CD4-positive, alpha-beta memory T cell (primary cell): Measurements from ENCODE around the gene NAA25. TPM values are rescaled to one million over a fixed set of nuclear protein-coding genes. Genes with fewer than 3 reads are reported as not detected.

Experiments
- CTCF ChIA-PET: fragments of 350-600 bp; sonication (Branson Sonifier 250); formaldehyde crosslinking; loops from one replicate; lab custom pipeline; 2021; ENCODE audit warnings: inconsistent platforms; ENCODE audit not compliant: partially characterized antibody; lab: Charles Lee
- POLR2A ChIA-PET: fragments of 350-600 bp; sonication (Branson Sonifier 250); formaldehyde crosslinking; loops from one replicate; lab custom pipeline; 2021; ENCODE audit not compliant: partially characterized antibody; lab: Charles Lee
- DNase-seq, 5 donors: peaks; one replicate each; pipeline versions ENCODE4 v3.0.0 to v3.0.0-alpha.2; 2020 to 2022; ENCODE audit warnings: mixed read lengths in 1 of 5
- H3K27ac ChIP-seq: one replicate; pipeline ENCODE4 v1.7.0; 2013; ENCODE audit warnings: low read depth, low read length
- H3K27me3 ChIP-seq: 2 replicates; pipeline ENCODE4 v1.7.0; 2013; ENCODE audit warnings: mild to moderate bottlenecking, low read length, moderate library complexity; ENCODE audit not compliant: insufficient read depth
- H3K36me3 ChIP-seq: 2 replicates; pipeline ENCODE4 v1.7.0; 2013; ENCODE audit warnings: mild to moderate bottlenecking, low read length, moderate library complexity; ENCODE audit not compliant: insufficient read depth
- H3K4me1 ChIP-seq: 2 replicates; pipeline ENCODE4 v1.7.0; 2013; ENCODE audit warnings: mild to moderate bottlenecking, low read length, moderate library complexity; ENCODE audit not compliant: insufficient read depth
- H3K4me3 ChIP-seq, 2 donors: one replicate each; pipeline ENCODE4 v1.7.0; 2013; ENCODE audit warnings: low read length in 2 of 2, mild to moderate bottlenecking in 1 of 2
- H3K9me3 ChIP-seq, 2 donors: one replicate each; pipeline ENCODE4 v1.7.0; 2013; ENCODE audit warnings: low read length in 2 of 2, control low read depth in 1 of 2; ENCODE audit not compliant: control insufficient read depth in 1 of 2
- H3K27ac Mint-ChIP-seq, 7 donors: one replicate each; pipeline ENCODE4 v1.8.0; 2020 to 2021; ENCODE audit warnings: mixed read lengths in 7 of 7, mild to moderate bottlenecking in 6 of 7, inconsistent platforms in 3 of 7, moderate library complexity in 3 of 7
- H3K27me3 Mint-ChIP-seq, 2 donors: one replicate each; pipeline ENCODE4 v1.8.0; 2020 to 2021; ENCODE audit warnings: mixed read lengths in 2 of 2
- H3K36me3 Mint-ChIP-seq, 2 donors: one replicate each; pipeline ENCODE4 v1.8.0; 2020 to 2021; ENCODE audit warnings: mixed read lengths in 2 of 2, inconsistent platforms in 1 of 2, mild to moderate bottlenecking in 1 of 2
- H3K4me1 Mint-ChIP-seq, 4 donors: one replicate each; pipeline ENCODE4 v1.8.0; 2020 to 2021; ENCODE audit warnings: mixed read lengths in 4 of 4, mild to moderate bottlenecking in 1 of 4
- H3K4me3 Mint-ChIP-seq, 8 donors: one replicate each; pipeline ENCODE4 v1.8.0; 2020 to 2021; ENCODE audit warnings: mixed read lengths in 8 of 8, mild to moderate bottlenecking in 7 of 8, moderate library complexity in 6 of 8, inconsistent platforms in 3 of 8
- H3K9me3 Mint-ChIP-seq, 8 donors: one replicate each; pipeline ENCODE4 v1.8.0; 2020 to 2021; ENCODE audit warnings: mixed read lengths in 8 of 8, mild to moderate bottlenecking in 5 of 8, inconsistent platforms in 3 of 8, moderate library complexity in 1 of 8
- intact Hi-C: fragments of 100-400 bp; cut with micrococcal nuclease; formaldehyde crosslinking; loops from one replicate; pipeline ENCODE4 v1.15.1; 2023
- polyA plus RNA-seq, 2 donors: library from polyadenylated mRNA; unstranded; fragments of 300-500 nt; fragmentation: Illumina TruSeq; gene quantifications; one replicate each; pipeline ENCODE4 v1.2.3, GENCODE V29; 2021
- total RNA-seq, 2 experiments: library from RNA; stranded (reverse); gene quantifications; one replicate each; pipeline ENCODE4 v1.2.3, GENCODE V29; 2021

The NAA25 gene
- total and polyA plus RNA-seq, 4 experiments from 2014 or later: 8.5 to 35.3 (median 21.9) TPM

GRCh38 chr12:111991535-111991934 lies 117.0 kb downstream of the NAA25 start:
- peaks cover 5% of the 10 kb centered on the region for H3K36me3 ChIP-seq
- H3K4me1 ChIP-seq: peaks cover 63% of the 10 kb centered on the region
- DNase-seq: no peak
- intact Hi-C loops: no loop called here
- no peak overlapping the region for H3K27ac ChIP-seq
- H3K9me3 ChIP-seq: no peaks in the 10 kb centered on the region
- ChIA-PET POLR2A (interaction anchor here (0.9 to 9.3 kb wide), 4 partner anchors 11 to 41 kb away, joined by 4 to 344 read pairs (median 32); partner anchors contain the start of genes ERP29 and TMEM116), CTCF (interaction anchor here (0.8 to 3.5 kb wide), 5 partner anchors 11 to 47 kb away, joined by 3 to 20 read pairs (median 4); partner anchors contain the start of genes ERP29 and TMEM116)
- peaks cover 19 to 27% of the 10 kb centered on the region in 2 donors for H3K36me3 Mint-ChIP-seq
- H3K27ac Mint-ChIP-seq: peak overlapping the region; percentile 80 to 96 (median 91)
- H3K4me1 Mint-ChIP-seq: peaks cover 41 to 76% (median 60%) of the 10 kb centered on the region in 4 donors
- H3K4me3 Mint-ChIP-seq: peak overlapping the region in 7 of 8 donors; percentile 18 to 84 (median 49)
- H3K4me3 ChIP-seq: no peak overlapping the region
- H3K9me3 Mint-ChIP-seq: no peaks in the 10 kb centered on the region
- H3K27me3 Mint-ChIP-seq: no peaks in the 10 kb centered on the region
- H3K27me3 ChIP-seq: no peaks in the 10 kb centered on the region

DNA sequence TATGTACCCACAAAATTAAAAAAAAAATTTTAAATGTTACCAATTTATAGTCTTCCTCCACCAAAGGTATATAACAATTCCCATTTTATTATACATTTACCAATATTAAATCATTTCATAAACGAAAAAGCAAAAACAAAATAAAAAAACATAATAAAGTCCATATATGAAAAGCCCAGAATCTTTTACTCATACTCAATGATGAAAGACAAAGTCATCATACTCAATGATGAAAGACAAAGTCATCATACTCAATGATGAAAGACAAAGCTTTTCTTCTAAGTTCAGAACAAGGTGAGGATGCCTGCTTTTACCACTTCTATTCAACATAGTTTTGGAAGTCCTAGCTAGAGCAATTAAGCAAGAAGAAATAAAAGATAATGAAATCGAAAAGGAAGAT lies 123.8 kb downstream of the NAA25 start:
- peaks cover 21 to 51% (median 32%) of the 10 kb centered on the region in 4 donors for H3K4me1 Mint-ChIP-seq
- H3K36me3 ChIP-seq: no peaks in the 10 kb centered on the region
- no peaks in the 10 kb centered on the region for H3K9me3 Mint-ChIP-seq
- H3K9me3 ChIP-seq: no peaks in the 10 kb centered on the region
- H3K36me3 Mint-ChIP-seq: peaks cover 15 to 43% of the 10 kb centered on the region in 2 donors
- H3K4me3 ChIP-seq: no peak overlapping the region
- H3K27me3 Mint-ChIP-seq: no peaks in the 10 kb centered on the region
- ChIA-PET CTCF (interaction anchor here (0.6 kb wide), 1 partner anchor 125 kb away, joined by 3 read pairs; no protein-coding TSS in a partner anchor), POLR2A (interaction anchor here (1.4 to 2.6 kb wide), 2 partner anchors 9 to 28 kb away, joined by 4 to 16 read pairs; partner anchors contain the start of genes ERP29 and TMEM116)
- no peak for DNase-seq
- intact Hi-C loops: no loop called here
- no peak overlapping the region for H3K27ac ChIP-seq
- H3K27ac Mint-ChIP-seq: peak overlapping the region in 2 of 7 donors; percentile 17 to 37
- no peak overlapping the region for H3K4me3 Mint-ChIP-seq
- H3K4me1 ChIP-seq: peaks cover 9% of the 10 kb centered on the region
- H3K27me3 ChIP-seq: no peaks in the 10 kb centered on the region

DNA sequence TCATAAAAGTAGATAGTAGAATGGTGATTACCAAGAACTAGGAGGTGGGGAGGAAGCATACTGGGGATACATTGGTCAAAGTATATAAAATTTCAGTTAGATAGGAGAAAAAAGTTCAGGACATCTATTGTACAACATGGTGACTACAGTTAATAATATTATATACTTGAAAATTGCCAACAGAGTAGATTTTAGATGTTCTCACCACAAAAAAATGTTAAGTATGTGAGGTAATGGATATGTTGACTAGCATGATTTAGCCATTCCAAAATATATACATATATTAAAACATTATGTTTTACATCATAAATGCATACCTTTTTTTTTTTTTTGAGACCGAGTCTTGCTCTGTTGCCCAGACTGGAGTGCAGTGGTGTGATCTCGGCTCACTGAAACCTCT lies 126.6 kb downstream of the NAA25 start:
- H3K4me3 ChIP-seq: no peak overlapping the region
- no peak for DNase-seq
- intact Hi-C loops: no loop called here
- ChIA-PET POLR2A (interaction anchor here (1.6 to 2.6 kb wide), 2 partner anchors 12 to 31 kb away, joined by 4 to 16 read pairs; partner anchors contain the start of genes ERP29 and TMEM116), CTCF (no interaction called here)
- Mint-ChIP-seq H3K27me3 (no peaks in the 10 kb centered on the region), H3K36me3 (peaks cover 19 to 37% of the 10 kb centered on the region in 2 donors), H3K27ac (peak overlapping the region in 1 of 7 donors; percentile 12), H3K4me1 (peaks cover 19 to 51% (median 37%) of the 10 kb centered on the region in 4 donors), H3K9me3 (no peaks in the 10 kb centered on the region), H3K4me3 (peak overlapping the region in 1 of 8 donors; percentile 9)
- no peaks in the 10 kb centered on the region for H3K9me3 ChIP-seq
- no peaks in the 10 kb centered on the region for H3K27me3 ChIP-seq
- peaks cover 3% of the 10 kb centered on the region for H3K36me3 ChIP-seq
- H3K27ac ChIP-seq: no peak overlapping the region
- peaks cover 1% of the 10 kb centered on the region for H3K4me1 ChIP-seq

- POLR2A ChIA-PET: interaction anchor here (1.0 kb wide), 1 partner anchor 13 kb away, joined by 3 read pairs; no protein-coding TSS in a partner anchor
- Histone ChIP-seq H3K9me3 (no peaks in the 10 kb centered on the region), H3K36me3 (peaks cover 3% of the 10 kb centered on the region), H3K27ac (no peak overlapping the region), H3K4me1 (peaks cover 11% of the 10 kb centered on the region), H3K27me3 (no peaks in the 10 kb centered on the region), H3K4me3 (no peak overlapping the region)
- intact Hi-C loops: no loop called here
- Mint-ChIP-seq H3K36me3 (peaks cover 24 to 37% of the 10 kb centered on the region in 2 donors), H3K4me3 (no peak overlapping the region), H3K4me1 (peaks cover 24 to 55% (median 45%) of the 10 kb centered on the region in 4 donors), H3K27ac (no peak overlapping the region), H3K27me3 (no peaks in the 10 kb centered on the region), H3K9me3 (no peaks in the 10 kb centered on the region)
- DNase-seq: no peak
- CTCF ChIA-PET: interaction anchor here (0.8 to 1.1 kb wide), 2 partner anchors 11 to 33 kb away, joined by 3 to 4 read pairs; partner anchors contain the start of gene ERP29
These were observed 128.0 kb downstream of the NAA25 start for GRCh38 chr12:111980598-111980997.

- Mint-ChIP-seq H3K27me3 (no peaks in the 10 kb centered on the region), H3K9me3 (no peaks in the 10 kb centered on the region), H3K27ac (peak overlapping the region in 2 of 7 donors; percentile 13 to 42), H3K4me1 (peaks cover 21 to 49% (median 44%) of the 10 kb centered on the region in 4 donors), H3K4me3 (peak overlapping the region in 1 of 8 donors; percentile 26), H3K36me3 (peaks cover 27 to 33% of the 10 kb centered on the region in 2 donors)
- no peaks in the 10 kb centered on the region for H3K9me3 ChIP-seq
- POLR2A ChIA-PET: interaction anchor here (4.6 kb wide), 1 partner anchor 35 kb away, joined by 27 read pairs; the partner anchor contains the start of genes ERP29 and TMEM116
- H3K27me3 ChIP-seq: no peaks in the 10 kb centered on the region
- H3K36me3 ChIP-seq: peaks cover 3% of the 10 kb centered on the region
- H3K4me1 ChIP-seq: peaks cover 11% of the 10 kb centered on the region
- intact Hi-C loops: no loop called here
- H3K27ac ChIP-seq: no peak overlapping the region
- H3K4me3 ChIP-seq: no peak overlapping the region
- no peak for DNase-seq
- CTCF ChIA-PET: no interaction called here
These were observed 130.0 kb downstream of the NAA25 start for GRCh38 chr12:111978545-111978944.

DNA sequence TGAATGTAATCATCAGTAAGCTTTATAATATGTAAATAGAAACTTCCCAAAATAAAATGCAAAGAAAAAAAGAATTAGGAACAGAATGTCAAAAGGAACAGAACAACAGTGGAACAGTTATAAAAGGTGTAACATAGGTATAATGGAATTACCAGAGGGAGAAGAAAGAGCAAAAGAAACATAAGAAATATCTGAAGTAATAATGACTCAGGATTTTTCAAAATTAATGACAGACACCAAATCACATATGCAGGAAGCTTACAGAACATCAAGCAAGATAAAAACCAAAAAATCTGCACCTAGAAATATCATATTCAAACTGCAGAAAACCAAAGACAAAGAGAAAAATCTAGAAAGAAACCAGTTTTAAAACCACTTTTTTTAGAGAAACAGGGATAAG lies 131.7 kb downstream of the NAA25 start:
- Histone ChIP-seq H3K4me3 (no peak overlapping the region), H3K9me3 (no peaks in the 10 kb centered on the region), H3K27ac (no peak overlapping the region), H3K27me3 (no peaks in the 10 kb centered on the region), H3K4me1 (peaks cover 14% of the 10 kb centered on the region), H3K36me3 (peaks cover 3% of the 10 kb centered on the region)
- Mint-ChIP-seq H3K4me3 (peak overlapping the region in 1 of 8 donors; percentile 43), H3K9me3 (peaks cover 0 to 2% (median 0%) of the 10 kb centered on the region in 8 donors), H3K4me1 (peaks cover 21 to 47% (median 43%) of the 10 kb centered on the region in 4 donors), H3K27me3 (no peaks in the 10 kb centered on the region), H3K36me3 (peaks cover 28 to 36% of the 10 kb centered on the region in 2 donors), H3K27ac (peak overlapping the region in 5 of 7 donors; percentile 3 to 85 (median 24))
- POLR2A ChIA-PET: interaction anchor here (1.5 to 4.6 kb wide), 2 partner anchors 15 to 36 kb away, joined by 4 to 27 read pairs; partner anchors contain the start of genes ERP29 and TMEM116
- DNase-seq: no peak
- intact Hi-C loops: no loop called here
- CTCF ChIA-PET: no interaction called here
